GM18508 (cell line): ENCODE results near the gene WIPF2.
"Not testable (repeated sequence)": the region's sequence is repeated elsewhere in the genome, so short reads cannot be mapped to it uniquely, and the experiment has no call there.

Experiments
- ATAC-seq: cut with Tn5 transposase; IDR thresholded peaks from one replicate; pipeline ENCODE4 v1.9.1; 2021; ENCODE audit warnings: moderate number of reproducible peaks; ENCODE audit not compliant: insufficient read depth, unreplicated experiment

Gene WIPF2

GRCh38 chr17:40191237-40192208 lies 27.6 kb upstream of the WIPF2 start:
- no peak for ATAC-seq

DNA sequence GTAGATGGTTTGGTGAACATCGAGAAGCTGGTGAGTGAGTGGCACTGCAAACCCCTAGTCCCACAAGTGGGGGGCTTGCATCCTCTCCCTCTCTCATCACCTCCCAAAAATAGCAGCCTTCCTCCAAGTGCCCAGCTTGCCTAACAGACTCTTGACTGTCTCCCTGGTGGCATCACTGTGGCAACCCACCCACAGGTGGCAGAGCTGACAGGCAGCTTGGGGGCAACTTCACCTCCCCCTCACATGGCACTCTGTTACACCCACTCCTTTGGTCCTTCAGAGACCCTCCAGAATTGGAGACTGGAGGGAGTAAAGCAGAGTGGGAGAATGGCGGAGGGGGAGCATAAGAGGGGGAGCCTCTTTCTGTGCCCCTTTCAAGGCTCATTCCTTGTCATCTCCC lies 26.1 kb upstream of the WIPF2 start:
- no peak for ATAC-seq

DNA sequence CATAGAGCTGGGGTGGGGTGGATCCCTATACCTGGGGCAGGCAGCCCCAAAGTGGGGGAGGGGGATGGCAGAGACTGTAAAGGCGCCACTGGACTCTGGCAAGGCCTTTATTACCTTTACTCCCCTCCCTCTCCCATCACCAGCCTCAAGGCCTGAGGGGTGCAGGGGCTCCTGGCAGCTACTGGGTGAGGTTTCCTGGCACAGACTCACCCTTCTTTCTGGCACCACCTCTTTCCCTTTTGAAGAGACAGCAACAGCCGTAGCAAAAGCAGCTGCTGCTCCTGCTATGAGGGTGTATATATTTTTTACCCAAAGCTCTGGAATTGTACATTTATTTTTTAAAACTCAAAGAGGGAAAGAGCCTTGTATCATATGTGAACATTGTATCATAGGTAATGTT lies 24.3 kb upstream of the WIPF2 start:
- no peak for ATAC-seq

DNA sequence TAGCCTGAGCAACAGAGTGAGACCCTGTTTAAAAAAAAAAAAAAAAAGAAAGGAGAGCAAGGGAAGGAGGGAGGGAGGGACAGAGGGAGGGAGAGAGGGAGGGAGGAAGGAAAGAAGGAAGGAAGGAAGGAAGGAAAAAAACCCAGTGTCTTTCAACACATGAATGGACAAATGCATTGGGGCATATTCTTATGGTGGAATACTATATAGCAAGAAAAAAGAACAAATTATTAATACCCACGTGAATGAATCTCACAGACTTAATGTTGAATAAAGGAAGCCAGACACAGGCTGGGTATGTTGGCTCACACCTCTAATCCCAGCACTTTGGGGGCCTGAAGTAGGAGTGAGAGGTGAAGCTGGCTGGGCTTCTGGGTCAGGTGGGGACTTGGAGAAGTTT lies 21.6 kb upstream of the WIPF2 start:
- ATAC-seq, result no peak

GRCh38 chr17:40197965-40198456 lies 21.1 kb upstream of the WIPF2 start:
- not testable (repeated sequence) for ATAC-seq

GRCh38 chr17:40198576-40198975 lies 20.5 kb upstream of the WIPF2 start:
- ATAC-seq, result no peak

DNA sequence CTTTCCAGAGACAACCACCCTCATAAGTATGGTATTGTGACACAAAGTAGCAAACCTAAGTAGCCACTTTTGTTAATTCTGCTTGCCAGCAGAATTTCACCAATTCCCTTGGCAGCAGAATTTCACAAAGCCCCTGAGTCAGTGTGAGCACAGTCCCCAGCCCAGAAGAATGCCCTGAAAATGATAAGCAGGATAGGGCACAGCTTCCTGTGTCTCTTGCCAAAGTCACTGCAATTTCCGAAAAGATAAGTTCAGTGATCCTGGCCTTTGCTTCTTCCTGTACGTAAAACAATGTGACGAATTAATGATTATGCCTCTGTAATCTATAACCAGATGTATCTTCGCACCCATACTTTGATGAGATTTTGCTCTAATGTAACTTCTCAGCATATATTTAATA lies 16.0 kb upstream of the WIPF2 start:
- no peak for ATAC-seq

DNA sequence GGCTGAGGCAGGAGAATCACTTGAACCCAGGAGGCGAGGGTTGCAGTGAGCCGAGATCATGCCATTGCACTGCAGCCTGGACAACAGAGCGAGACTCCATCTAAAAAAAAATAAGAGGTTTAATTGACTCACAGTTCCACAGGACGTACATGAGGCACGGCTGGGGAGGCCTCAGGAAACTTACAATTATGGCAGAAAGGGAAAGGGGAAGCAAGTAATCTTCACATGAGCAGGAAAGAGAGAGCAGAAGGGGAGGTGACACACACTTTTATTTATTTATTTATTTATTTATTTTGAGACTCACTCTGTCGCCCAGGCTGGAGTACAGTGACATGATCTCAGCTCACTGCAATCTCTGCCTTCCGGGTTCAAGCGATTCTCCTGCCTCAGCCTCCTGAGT lies 12.9 kb upstream of the WIPF2 start:
- ATAC-seq, result not testable (repeated sequence)

GRCh38 chr17:40209404-40210093 lies 9.6 kb upstream of the WIPF2 start:
- no peak for ATAC-seq

GRCh38 chr17:40213914-40214313 lies 5.2 kb upstream of the WIPF2 start:
- ATAC-seq, result not testable (repeated sequence)

GRCh38 chr17:40218006-40218739 lies 931 bp upstream of the WIPF2 start:
- ATAC-seq, result no peak

DNA sequence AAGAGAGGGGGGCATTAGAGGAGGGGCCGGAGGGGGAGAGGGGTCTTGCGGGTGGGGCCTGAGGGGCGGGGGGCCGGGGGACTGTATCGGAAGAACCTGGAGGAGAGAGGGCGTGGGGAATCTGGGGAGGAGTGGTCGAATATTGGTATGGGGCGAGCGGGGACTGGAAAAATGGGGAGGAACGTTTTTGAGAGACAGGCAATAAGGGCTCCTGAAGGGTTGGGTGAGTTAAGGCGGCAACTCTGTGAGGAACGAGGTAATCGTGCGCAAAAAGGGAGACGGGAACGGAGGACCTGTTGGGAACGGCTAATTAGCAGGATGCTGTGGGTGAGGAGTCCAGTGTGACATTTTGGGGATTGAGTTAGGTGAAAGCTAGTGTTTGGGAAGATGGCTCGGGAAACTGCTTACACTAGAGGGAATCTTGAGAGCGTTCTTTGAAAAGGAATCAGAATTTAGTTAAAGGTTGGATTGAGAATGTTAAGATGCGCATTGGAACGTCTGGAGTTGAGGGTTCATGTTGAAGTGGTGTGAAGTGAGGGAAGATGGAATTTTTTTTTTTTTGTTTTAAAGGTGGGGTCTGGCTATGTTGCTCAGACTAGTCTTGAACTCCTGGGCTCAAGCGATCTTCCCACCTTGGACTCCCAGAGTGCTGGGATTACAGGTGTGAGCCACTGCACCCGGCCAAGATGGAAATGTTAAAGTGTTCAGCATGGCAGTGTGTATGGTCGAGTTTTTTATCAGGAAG lies 662 bp downstream of the WIPF2 start:
- no peak for ATAC-seq

DNA sequence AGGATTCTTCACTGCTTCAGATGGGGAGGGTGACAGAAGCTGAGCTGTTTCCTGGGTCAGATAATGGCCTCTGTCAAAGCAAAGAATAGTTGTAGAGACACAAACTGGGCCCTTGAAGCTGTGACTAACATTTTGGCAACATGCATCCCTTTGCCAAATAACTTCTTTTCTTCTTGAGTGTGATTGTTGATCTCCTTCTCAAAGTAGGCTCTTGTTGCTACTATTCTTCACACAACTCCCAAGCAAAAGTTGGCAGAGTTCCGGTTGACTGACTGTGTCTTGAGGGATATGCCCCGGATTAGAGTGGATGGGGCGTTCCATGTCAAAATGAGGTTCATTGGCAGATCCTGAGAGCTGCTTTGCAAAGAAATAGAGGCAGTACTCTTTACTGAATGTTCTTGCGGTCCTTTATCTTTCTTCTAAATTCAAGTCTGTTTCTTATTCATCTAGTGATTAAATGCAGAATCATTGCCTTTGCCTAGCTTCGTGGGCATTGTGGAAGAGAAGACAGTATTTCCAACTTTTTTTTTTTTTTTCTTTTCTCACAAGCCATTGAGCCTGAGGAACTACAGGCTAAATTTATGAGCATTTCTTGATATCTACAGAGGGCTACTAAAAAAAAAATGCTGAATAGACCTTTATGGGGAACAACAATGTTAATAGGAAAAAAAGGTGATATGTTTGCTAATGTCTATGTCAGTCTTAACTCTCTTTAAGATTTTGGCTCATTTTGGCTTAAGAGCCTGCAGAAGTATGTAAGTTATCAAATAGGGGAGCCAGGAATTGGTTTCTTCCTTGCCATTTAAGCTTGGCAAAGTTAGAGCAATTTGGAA lies 5.8 kb downstream of the WIPF2 start:
- no peak for ATAC-seq

DNA sequence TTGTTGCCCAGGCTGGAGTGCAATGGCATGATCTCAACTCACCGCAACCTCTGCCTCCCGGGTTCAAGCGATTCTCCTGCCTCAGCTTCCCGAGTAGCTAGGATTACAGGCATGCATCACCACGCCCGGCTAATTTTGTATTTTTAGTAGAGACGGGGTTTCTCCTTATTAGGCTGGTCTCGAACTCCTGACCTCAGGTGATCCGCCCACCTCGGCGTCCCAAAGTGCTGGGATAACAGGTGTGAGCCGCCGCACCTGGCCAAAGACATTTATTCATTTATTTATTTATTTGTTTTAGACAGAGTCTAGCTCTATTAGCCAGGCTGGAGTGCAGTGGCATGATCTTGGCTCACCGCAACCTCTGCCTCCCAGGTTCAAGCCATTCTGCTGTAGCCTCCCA lies 10.0 kb downstream of the WIPF2 start:
- not testable (repeated sequence) for ATAC-seq

GRCh38 chr17:40230670-40231069 lies 11.6 kb downstream of the WIPF2 start:
- no peak for ATAC-seq

- not testable (repeated sequence) for ATAC-seq
Observed at GRCh38 chr17:40231928-40232327, 12.8 kb downstream of the WIPF2 start.

DNA sequence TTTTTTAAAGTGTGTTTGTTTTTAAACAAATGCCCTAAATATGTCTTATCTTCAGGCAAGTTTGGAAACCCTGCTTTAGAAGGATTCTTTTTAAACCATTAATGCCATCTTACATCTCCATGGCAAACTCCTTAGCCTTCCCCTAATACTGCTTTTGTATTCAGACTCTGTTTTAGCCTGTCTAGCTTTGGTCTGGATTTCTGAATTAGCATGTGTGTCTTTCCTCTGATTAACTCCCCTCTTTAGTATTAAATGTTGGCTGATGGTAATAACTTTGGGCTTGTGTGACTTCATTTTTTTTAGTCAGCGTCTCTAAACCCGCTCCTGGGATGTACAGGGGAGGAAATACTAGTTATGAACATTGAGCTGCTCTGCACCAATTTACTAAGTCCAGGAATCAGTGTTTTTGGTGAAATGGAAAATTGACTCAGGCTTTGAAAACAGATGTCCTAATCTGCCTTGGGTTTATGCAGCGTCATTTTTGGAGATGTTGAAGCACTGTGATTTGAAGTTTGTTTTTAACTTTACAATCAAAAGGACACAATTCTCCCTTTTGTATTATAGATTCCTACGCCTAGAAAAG lies 22.2 kb downstream of the WIPF2 start:
- ATAC-seq, result no peak

- ATAC-seq, result no peak
Observed at GRCh38 chr17:40242774-40243173, 23.7 kb downstream of the WIPF2 start.

GRCh38 chr17:40243761-40244160 lies 24.7 kb downstream of the WIPF2 start:
- ATAC-seq, result no peak
